NCI-H526 treated with DMSO at 0.1 percent for 48 hours (cell line): Measurements from ENCODE around the gene OBSL1.
A peak's percentile ranks its signal among the peaks of the same experiment; 100 is the strongest.

Source experiments
- DNase-seq: peaks from one replicate; lab custom pipeline; 2025; lab: John Stamatoyannopoulos, UW

Gene OBSL1

DNA sequence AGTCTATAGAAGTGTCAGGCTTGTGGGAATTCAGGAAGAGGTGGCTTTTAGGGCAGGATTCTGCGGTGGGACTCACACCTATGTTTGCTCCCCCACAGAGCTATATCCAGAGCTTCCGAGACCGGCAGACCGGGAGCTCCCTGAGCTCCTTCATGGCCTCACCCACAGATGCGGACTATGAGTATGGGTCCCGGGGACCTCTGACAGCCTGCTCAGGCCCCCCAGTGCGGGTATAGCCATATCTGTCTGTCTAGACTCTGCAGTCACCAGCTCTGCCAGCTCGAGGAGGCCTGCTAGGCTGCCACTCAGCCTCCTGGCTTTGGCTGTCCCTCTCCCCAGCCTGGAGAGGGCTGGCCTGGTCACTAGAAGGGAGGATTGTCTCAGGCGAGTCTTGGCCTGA, 21.7 kb downstream of the OBSL1 start:
- no peak for DNase-seq

DNA sequence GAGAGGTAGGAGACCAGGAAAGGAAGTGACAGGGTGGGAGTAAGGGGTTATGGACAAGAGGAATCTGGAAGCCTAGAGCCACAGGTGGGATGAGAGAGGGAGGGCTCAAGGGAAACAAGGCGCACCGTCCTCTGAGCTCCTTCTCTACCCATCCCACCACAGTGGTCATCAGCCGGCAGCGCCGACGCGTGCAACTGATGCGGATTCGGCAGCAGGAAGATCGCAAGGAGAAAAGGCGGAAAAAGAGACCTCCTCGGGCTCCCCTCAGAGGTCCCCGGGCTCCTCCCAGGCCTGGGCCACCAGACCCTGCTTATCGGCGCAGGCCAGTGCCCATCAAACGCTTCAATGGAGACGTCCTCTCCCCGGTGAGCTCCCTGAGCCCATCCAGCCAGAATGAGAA, 22.3 kb downstream of the OBSL1 start:
- DNase-seq, result no peak

DNA sequence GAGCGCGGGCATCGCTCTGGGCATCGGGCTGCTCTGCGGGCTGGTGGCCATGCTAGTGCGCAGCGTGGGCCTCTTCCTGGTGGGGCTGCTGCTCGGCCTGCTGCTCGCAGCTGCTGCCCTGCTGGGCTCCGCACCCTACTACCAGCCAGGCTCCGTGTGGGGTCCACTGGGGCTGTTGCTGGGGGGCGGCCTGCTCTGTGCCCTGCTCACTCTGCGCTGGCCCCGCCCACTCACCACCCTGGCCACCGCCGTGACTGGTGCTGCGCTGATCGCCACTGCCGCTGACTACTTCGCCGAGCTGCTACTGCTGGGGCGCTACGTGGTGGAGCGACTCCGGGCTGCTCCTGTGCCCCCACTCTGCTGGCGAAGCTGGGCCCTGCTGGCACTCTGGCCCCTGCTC, 23.7 kb downstream of the OBSL1 start:
- DNase-seq, result no peak

DNA sequence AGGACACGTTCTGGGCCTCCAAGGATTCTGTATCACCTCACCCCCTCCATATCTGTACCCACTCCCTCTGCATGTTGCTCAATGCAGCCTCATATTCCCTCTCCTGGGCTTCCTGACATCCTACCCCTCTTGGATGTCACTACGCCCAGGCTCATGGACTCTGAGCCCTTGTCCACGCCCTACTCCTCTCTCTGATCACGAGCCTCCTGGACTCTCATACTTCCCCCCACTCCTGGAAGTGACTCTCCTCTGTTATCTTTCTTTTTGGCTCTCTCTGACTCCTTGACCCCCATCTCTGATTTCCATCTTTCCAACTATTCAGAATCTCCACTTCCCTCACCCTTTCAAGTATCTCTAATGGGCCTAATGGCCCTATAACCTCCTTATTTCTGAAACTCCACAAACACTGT, 25.4 kb downstream of the OBSL1 start:
- no peak for DNase-seq

DNA sequence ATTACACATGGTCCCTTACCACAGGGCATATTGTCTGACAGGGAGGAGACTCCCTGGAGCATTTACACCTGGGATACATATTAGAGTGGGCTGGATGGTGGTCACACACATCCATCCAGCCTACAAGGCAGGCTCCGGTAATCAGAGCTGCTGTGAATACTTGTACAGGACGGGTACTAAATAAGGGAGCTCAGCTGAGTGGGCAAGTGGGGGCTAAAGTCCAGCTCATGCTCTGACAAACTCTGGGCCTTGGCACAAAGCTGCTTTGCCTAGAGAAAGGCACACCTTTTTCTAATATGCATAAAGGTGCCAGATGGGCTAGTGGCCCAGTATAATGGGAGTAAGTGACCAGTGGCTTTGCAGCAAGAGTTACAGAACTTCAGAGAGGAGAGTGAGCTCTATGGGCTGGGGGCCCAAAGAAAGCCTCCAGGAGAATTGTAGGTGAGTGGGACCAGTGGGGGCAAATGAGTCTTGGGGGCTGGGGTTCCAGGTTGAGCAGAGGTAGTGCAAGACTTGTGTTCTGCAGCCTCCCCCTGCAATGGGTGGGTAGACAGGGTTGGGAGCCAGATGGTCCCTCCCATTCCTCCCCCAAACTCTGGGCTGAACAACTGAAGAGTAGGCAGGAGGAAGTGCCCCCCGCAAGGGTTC, 25.9 kb downstream of the OBSL1 start:
- DNase-seq, result no peak

DNA sequence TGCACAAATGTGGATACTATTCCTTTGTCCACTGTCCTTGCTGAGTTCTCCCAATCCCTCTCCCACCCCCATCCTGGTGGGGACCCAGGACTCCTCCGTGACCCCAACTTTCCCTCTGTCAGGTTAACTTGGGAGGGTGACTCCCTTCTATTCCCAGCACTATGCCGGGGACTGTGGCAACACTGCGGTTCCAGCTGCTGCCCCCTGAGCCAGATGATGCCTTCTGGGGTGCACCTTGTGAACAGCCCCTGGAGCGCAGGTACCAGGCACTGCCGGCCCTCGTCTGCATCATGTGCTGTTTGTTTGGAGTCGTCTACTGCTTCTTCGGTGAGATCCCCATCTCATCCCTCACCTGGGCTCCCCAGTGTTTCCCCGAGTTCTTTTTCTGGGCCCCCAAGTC, 26.8 kb downstream of the OBSL1 start:
- no peak for DNase-seq

DNA sequence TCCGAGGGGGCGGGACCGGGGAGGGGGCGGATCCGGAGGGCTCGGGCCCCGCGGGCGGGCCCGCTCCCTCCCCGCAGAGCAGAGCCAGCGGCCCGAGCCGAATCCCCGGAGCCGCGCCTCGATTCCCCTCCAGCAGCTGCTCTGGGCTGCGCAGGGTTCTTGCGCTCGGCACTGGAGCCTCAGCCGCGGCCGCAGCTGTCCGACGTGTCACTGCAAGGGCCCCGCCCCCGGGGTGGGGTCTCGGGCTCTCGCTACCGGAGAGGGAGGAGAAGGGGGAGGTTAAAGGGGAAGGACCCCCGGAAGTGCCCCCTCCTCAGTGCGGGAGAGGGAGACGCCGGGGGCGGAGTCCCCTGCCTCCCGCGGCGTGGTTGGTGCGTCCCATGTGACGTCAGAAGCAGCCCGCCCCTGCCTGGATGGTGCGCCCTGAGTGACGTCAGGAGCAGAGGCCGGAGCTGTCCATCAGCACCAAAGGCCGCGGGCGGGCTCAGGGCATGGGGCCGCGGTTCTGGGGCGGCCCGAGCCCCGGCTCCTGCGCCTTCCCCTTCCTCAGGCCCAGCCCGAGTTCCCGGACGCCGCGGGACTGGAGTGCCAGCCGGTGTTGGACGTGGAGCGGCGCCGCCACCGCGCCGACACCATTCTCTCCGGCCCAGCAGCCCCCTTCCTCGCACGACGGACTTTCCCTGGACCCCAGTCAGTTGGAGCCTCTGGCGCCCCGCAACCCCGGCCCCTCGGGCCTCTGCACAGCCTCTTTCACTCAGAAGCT, 27.6 kb downstream of the OBSL1 start, which contains the start of the genes CHPF and TMEM198:
Gene CHPF, minus strand, starts transcription at position 214 of the 763 bp plus-strand sequence. CDS start 271 bp downstream, outside the sequence.
Gene TMEM198, plus strand, starts transcription at position 433 of the 763 bp plus-strand sequence. CDS start 700 bp downstream, outside the sequence.
- DNase-seq, result peak; percentile 91

DNA sequence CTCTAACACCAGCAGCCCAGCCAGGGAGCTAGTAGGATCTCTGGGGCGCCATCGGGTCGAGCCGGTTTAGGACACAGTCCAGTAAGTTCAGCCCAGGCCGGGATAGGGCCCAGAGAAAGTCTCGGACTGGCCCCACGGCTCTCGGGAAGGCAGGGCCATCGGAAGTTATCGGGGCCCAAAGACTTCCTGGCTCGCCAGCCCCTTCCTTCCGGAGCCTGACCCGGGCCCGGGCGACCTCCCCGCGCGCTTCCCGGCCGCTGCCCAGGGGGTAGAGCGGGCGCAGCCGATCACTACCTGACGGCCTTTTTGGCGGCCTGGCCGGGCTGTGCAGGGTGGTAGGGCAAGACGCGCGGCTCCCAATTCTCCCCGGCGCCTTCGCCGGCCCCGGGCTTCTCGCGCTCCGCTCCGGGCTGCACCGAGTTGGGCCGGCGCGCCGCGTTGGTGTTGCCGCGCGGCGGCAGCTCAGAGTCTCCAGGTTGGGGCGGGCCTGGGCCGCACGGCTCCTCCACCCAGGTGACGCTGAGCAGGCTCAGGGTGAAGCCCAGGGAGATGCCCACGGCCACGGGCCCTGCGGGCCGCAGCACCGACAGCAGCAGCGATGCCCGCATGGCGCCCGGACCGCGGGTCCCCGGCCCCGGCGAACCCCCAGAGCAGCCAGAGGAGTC, 28.3 kb downstream of the OBSL1 start:
- peak; percentile 39 for DNase-seq

DNA sequence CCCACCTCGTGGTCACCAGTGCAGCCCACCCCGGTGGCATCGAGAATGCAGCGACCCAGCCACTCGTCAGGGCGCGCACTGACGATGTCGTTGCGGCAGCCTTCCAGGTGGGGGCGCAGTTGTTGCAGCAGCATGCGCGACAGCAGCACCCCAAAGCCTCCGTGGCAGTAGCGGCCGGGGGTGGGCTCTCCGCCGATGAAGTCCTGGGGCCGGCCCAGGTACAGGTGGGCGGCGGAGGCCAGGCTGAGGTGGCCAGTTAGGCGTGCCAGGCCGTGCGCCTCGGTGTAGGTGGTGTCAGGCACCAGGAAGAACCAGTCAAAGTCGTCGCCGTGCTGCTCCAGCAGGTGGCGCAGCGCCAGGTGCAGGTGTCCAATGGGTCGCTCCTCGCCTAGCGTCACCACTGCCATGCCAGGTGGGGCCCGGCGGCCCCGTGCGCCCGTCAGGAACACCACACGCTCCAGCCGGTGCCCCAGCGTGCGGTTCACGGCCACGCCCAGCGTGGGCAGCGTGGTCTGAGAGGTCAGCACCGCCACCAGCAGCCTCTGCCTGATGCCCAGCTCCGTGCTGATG, 29.6 kb downstream of the OBSL1 start:
- DNase-seq, result peak; percentile 81

DNA sequence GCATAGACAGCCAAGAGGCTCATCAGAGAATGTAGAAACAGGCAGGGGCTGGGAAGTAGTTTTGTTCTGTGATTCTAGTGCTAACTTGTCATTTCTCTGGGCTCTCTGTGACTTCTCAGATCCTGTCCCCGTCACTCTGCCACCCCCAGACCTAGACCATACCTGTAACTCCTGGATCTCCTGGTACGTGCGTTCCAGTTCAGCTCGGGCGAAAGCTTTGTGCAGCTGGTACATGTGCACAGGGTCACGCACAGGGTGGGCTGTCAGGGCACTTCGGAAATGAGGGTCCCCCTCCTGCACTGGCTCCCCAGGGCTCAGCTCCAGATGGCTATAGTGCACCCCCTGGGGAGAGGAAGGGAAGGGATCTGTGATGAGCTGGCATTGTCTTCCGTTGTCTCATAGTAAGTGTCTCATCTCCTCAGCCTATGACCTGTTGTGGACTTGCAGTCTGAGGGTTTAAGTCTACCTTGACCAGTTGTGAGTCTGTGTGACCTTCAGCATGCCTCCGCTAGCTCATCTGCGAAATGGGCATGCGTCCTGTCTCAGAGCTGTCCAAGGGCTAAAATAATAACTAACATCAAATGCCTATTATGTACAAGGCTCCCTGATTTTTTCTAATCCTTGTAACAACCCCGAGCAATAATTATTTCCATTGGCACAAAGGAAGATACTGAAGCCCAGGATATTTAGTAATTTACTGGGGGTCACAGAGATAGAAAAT, 30.4 kb downstream of the OBSL1 start:
- DNase-seq, result no peak

DNA sequence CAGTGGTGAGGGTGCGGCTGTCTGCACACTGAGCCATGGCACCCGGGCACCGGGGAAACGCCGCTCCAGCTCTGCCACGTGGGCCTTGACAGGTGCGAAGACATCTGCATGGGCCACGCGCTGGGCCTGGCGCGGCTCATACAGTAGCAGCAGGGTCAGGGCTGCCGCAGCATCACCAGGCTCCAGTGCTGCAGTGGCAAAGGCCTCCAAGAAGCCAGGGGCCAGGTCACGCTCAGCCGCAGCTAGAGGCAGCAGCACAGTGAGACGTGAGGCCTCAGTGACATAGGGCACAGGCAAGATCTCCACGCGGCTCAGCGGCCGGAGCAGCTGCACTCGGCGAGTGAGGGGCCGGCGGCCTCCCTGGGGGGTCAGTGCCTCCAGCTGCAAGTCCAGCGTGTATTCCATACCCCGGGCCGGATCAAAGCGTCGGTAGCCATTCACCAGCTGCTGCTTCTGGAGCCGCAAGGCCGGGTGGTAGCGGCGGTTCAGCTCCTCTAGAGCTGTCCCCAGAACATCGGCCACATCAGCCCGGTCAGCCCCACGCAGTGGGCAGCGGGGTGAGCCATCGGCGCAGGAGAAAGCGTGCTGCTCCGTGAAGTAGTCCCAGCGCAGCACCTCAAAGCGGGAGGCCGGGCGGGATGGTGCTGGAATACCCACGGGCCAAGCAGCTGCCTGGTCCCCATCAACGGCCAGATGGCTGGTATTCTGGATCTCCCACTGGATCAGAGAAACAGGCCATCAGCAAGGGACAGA, 31.2 kb downstream of the OBSL1 start:
- DNase-seq, result no peak

DNA sequence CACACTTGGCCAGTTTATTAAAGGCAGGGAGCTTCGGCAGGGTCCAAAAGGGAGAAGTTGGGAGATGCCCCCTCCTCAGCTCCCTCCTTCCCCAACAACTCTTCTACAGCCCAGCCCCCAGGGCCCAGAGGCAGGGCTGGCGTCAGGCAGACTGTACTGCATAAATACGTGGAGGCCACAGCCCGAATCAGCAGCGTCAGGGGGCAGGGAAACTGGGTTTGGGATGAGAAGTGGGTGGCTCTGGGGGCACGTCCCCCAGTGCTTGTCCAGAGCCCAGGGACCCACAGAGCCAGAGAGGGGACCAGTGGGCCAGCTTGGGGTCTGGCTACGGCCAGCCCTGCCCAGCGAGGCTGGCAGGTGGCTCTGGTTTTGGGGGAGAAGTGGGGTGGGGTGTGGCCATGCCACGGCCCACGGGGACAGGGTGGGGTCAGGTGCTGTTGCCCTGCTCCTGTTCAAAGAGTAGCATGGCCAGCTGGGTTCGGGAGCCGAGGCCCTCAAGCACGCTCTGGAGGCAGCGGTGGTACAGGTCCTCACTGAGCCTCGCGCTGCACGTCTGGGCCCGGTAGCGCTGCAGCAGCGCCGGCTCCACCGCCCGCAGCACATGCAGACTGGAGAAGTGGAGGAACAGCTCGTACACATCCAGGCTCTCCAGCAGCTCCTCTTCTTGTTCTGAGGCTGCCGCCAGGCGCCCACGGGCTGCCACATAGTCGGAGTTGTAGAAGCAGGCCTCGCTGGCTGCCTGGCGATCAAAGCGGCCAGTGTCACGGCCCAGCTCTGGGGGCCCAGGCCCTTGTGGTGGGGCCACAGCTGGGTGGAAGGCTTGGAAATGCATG, 32.2 kb downstream of the OBSL1 start:
- no peak for DNase-seq

DNA sequence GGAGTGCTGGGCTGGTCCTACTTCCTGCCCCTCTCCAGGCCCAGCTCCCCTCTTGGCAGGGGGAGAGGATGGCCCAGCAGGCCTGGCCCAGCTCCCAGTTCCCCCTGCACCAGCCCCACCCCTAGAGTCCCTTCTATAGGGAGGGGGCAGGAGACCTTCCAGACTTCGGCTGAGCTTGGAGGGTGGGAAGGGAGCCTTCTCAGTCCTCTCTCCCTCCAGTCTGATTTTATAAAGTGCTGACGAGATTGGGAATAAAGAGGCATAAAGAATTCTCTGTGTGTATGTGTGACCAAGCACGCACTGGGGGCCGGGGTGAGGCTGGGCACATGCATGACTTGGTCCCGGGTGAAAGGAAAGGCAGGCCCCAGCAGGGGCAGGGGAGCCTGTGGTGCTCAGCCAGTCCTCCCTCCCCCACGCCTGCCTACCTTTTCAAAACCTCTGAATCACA, 32.8 kb downstream of the OBSL1 start:
- DNase-seq, result no peak

DNA sequence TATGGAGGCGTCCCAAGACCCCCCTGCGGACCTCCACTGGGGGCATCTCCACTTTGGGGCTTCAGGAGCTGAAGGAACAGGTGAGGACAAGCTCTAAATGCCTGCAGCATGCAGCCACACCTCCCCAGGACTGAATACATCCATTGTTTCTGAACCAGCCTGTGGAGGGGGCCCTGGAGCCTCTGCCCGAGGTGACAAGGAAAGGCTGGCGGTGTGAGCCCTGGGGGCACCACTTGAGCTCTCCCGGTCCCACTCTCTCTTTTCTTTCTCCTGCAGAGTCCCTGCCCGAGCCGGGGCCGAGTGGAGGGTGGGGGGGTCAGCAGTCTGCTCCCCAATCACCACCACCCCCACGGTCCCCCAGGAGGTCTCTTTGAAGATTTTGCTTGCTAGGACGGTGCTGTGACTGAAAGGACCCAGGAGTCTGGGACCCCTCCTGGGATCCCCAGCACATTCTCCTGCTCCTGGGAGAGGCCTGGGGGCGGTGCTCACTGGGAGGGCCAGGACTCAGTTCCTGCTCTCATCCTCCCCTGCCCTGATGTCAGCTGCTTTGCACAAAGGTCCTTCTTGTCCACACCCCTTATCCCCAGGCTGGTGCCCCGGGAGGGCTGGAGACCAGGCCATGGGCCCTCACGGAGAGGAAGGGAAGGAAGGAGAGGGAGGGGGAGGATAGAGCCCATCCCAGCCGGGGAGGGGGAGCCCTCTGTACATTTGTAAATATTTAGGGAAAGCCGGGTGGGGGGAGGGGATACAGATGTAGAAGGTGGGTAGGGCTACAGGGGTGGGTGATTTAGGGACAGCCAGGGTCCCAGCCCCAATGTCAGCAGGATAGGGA, 33.5 kb downstream of the OBSL1 start:
- DNase-seq, result no peak

DNA sequence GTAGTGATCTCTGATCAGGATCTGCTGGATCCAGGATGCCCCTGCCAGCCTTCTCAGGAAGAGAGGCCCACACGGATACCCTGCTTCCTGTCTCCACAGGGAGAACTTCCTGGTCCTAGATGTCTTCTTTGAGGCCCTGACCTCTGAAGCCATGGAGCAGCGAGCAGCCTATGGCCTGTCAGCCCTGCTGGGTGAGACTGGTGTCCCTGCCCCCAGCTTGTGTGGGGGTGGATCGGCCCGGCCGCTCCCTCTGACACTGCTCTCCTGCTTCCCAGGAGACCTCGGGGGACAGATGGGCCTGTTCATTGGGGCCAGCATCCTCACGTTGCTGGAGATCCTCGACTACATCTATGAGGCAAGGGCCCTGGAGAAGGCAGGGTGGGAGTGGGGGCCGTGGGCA, 34.4 kb downstream of the OBSL1 start:
- no peak for DNase-seq

DNA sequence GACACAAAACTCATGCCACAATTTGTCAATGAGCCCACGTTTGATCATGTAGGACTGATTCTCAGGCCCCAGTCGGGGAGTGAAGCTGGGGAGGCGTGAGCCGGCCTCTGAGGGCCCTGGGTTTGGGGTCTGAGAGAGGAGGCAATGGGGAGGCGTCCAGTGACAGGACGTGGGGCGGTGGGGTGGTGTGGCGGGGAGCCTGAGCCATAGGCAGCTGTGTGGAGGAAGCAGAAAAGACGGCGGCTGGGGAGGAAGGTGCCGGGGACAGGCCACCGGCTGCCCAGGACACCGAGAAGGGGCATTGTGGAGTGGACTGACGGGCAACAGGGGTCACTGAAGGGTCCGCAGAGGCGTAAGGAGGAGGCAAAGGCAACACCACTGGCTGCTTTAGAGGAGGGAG, 34.9 kb downstream of the OBSL1 start:
- no peak for DNase-seq

DNA sequence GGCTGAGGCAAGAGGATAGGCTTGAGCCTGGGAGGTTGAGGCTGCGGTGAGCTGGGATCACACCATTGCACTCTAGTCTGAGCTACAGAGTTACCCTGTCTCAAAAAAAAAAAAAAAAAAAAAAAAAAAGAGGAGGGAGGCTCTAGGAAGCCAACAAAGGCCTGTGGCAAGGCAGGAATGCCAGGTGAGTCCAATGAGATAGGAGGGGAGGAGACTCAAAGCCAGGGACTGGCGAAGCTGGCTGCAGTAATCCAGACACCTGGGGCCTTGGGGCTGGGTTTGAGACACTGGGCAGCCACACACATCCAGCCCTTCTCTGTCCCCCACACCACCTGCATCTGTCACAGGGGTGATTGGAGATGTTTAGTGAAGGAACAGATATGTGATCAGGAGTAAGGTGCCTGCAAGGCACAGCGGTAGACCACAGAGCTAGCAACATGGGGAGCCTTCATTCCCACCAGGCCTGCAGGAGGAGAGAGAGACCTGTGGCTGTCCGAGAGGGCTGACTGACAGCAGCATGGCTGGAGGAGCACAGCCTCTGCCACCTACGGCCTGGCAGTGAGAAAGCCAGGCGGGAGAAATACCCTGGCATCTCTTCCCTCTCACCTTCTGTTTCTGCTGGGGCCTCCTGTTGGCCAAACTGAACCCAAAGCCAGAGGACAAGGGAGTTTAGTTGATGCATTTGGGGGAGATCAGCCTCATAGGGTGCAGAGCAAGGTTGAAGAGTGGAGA, 37.2 kb downstream of the OBSL1 start:
- DNase-seq, result no peak

DNA sequence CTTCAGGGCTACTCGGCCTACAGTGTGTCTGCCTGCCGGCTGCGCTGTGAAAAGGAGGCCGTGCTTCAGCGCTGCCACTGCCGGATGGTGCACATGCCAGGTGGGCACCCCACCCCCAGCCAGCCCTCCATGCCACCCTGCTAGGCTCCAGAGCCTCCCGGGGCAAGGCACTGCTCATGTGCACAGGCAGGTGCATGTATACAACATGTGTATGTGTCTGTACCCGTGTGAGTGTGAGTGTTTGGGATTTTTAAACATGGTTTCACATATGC, 39.0 kb downstream of the OBSL1 start:
- no peak for DNase-seq
